ENCODE measurements around the gene SNAI1.

GRCh38 chr20:50019466-50020256, 36.9 kb downstream of the SNAI1 start:
- TF ChIP-seq CTCF (conservative IDR thresholded peaks at IDR 0.05) (no peak), ZFX (IDR thresholded peaks at IDR 0.05) (no peak)

Measured in C4-2B (cell line).